PC-3 (cell line): ENCODE results near the gene OR5AK2.

Source experiments
- EZH2 ChIP-seq: fragments of 300-600 bp; sonication (generic); IDR thresholded peaks from one replicate; pipeline ENCODE4 v1.6.1; 2017; ENCODE audit warnings: antibody characterized with exemption, mild to moderate bottlenecking, low read length; ENCODE audit not compliant: unreplicated experiment
- EZH2phosphoT487 ChIP-seq: fragments of 300-600 bp; sonication (generic); IDR thresholded peaks from 2 replicates; pipeline ENCODE4 v1.6.1; 2018; ENCODE audit warnings: mild to moderate bottlenecking, antibody characterized with exemption, low read length, borderline replicate concordance
- TF ChIP-seq, protein P1 (sequence below): fragments of 300-600 bp; sonication (generic); conservative IDR thresholded peaks from 2 replicates; pipeline ENCODE4 v1.5.1; 2017; ENCODE audit warnings: antibody characterized with exemption, low read depth, mild to moderate bottlenecking, low read length

DNA sequence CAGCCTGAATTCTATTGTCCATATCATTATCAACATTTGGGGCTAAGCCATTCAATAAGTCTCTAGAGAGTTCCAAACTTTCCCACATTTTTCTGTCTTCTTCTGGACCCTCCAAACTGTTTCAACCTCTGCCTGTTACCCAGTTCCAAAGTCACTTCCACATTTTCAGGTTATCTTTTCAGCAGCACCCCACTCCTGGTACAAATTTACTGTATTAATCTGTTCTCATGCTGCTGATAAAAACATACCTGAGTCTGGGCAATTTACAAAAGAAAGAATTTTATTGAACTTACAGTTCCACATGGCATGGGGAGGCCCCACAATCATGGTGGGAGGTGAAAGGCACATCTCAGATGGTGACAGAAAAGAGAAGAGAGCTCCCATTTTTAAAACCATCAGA, 5.8 kb downstream of the OR5AK2 start:
- TF ChIP-seq, protein P1, sequence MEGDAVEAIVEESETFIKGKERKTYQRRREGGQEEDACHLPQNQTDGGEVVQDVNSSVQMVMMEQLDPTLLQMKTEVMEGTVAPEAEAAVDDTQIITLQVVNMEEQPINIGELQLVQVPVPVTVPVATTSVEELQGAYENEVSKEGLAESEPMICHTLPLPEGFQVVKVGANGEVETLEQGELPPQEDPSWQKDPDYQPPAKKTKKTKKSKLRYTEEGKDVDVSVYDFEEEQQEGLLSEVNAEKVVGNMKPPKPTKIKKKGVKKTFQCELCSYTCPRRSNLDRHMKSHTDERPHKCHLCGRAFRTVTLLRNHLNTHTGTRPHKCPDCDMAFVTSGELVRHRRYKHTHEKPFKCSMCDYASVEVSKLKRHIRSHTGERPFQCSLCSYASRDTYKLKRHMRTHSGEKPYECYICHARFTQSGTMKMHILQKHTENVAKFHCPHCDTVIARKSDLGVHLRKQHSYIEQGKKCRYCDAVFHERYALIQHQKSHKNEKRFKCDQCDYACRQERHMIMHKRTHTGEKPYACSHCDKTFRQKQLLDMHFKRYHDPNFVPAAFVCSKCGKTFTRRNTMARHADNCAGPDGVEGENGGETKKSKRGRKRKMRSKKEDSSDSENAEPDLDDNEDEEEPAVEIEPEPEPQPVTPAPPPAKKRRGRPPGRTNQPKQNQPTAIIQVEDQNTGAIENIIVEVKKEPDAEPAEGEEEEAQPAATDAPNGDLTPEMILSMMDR: no peak
- TF ChIP-seq EZH2 (no peak), EZH2phosphoT487 (no peak)
